ENCODE data around the gene PSORS1C2.

DNA sequence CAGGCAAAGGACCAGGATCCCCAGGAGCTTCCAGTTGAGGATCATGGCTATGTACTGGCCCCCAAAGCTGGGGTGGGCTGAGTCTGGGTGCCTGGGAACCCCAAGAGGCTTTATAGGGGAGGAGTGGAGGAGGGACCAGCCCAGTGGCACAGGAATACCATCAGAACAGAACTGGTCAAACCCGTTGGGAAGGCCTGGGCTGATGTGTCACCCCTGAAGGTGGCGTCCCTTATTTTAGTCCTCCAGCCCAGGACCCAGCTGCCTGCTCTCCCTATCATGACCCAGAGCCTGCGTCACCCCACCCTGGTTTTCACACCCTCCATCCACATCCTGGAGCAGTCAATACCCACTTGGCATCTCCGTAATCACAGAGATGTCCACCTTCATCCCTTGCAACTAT is at the start of gene PSORS1C2:
- no peak for TF ChIP-seq GATA2 (IDR thresholded peaks at IDR 0.05; ENCODE audit: low read depth, low read length)
- TF ChIP-seq GATA3 (IDR thresholded peaks at IDR 0.05; ENCODE audit: low read depth, low read length) = no peak

All from SH-SY5Y (cell line).